GM23338 (cell line): ENCODE measurements around the gene PEX10. TPM values are rescaled to one million over a fixed set of nuclear protein-coding genes. Genes with fewer than 3 reads are reported as not detected.

ENCODE experiments used
- ATAC-seq: fragments of 200-7000 bp; cut with Tn5 transposase; 3 replicates; pipeline ENCODE4 v1.9.1; 2020
- DNase-seq: peaks from one replicate; pipeline ENCODE4 v3.0.0-alpha.2; 2015; ENCODE audit warnings: low spot score
- H2AFZ ChIP-seq: fragments of 200-600 bp; sonication (generic); 2 replicates; pipeline ENCODE4 v1.8.0; 2016; ENCODE audit warnings: antibody characterized with exemption, mild to moderate bottlenecking, moderate library complexity
- H3F3A ChIP-seq: fragments of 200-600 bp; sonication (generic); replicated peaks from 2 replicates; pipeline ENCODE4 v1.8.0; 2017; ENCODE audit warnings: antibody characterized with exemption, mixed run types, low read depth
- H3K27ac ChIP-seq: fragments of 200-600 bp; sonication (generic); 2 replicates; pipeline ENCODE4 v1.6.1; 2016; ENCODE audit warnings: low read depth
- H3K27me3 ChIP-seq: fragments of 200-600 bp; sonication (generic); 2 replicates; pipeline ENCODE4 v1.8.0; 2016; ENCODE audit warnings: mild to moderate bottlenecking, mixed run types, moderate library complexity; ENCODE audit not compliant: insufficient read depth
- H3K36me3 ChIP-seq: fragments of 200-600 bp; sonication (generic); 2 replicates; pipeline ENCODE4 v1.8.0; 2016; ENCODE audit warnings: mild to moderate bottlenecking; ENCODE audit not compliant: insufficient read depth
- H3K4me1 ChIP-seq: fragments of 200-600 bp; sonication (generic); 2 replicates; pipeline ENCODE4 v1.8.0; 2016; ENCODE audit warnings: mild to moderate bottlenecking, moderate library complexity; ENCODE audit not compliant: insufficient read depth
- H3K4me2 ChIP-seq: fragments of 200-600 bp; sonication (generic); 2 replicates; pipeline ENCODE4 v1.7.1; 2017; ENCODE audit warnings: mixed run types
- H3K4me3 ChIP-seq: fragments of 200-600 bp; sonication (generic); 2 replicates; pipeline ENCODE4 v1.6.1; 2016; ENCODE audit warnings: mixed run types
- H3K79me2 ChIP-seq: fragments of 200-600 bp; sonication (generic); replicated peaks from 2 replicates; pipeline ENCODE4 v1.8.0; 2017; ENCODE audit warnings: mild to moderate bottlenecking; ENCODE audit not compliant: insufficient read depth
- H3K9me2 ChIP-seq: fragments of 200-600 bp; sonication (generic); 2 replicates; pipeline ENCODE4 v1.8.0; 2017; ENCODE audit not compliant: insufficient read depth
- H4K20me1 ChIP-seq: fragments of 200-600 bp; sonication (generic); replicated peaks from 2 replicates; pipeline ENCODE4 v1.8.0; 2017; ENCODE audit warnings: mild to moderate bottlenecking; ENCODE audit not compliant: insufficient read depth
- H3K27ac Mint-ChIP-seq: 2 replicates; pipeline ENCODE4 v1.8.0; 2020; ENCODE audit warnings: inconsistent platforms, mild to moderate bottlenecking, moderate library complexity, mixed read lengths
- H3K27me3 Mint-ChIP-seq: 3 replicates; pipeline ENCODE4 v1.8.0; 2022; ENCODE audit warnings: low read depth, mild to moderate bottlenecking, moderate library complexity, mixed read lengths, inconsistent platforms; ENCODE audit not compliant: insufficient read depth, poor library complexity
- H3K36me3 Mint-ChIP-seq: 3 replicates; pipeline ENCODE4 v1.8.0; 2021; ENCODE audit warnings: low read depth, mild to moderate bottlenecking, inconsistent platforms, moderate library complexity, mixed read lengths
- H3K4me1 Mint-ChIP-seq: 3 replicates; pipeline ENCODE4 v1.8.0; 2020; ENCODE audit warnings: mild to moderate bottlenecking, inconsistent platforms, mixed read lengths
- H3K4me3 Mint-ChIP-seq: 3 replicates; pipeline ENCODE4 v1.8.0; 2021; ENCODE audit warnings: moderate library complexity, mild to moderate bottlenecking, inconsistent platforms, mixed read lengths
- H3K9me3 Mint-ChIP-seq: 3 replicates; pipeline ENCODE4 v1.8.0; 2020; ENCODE audit warnings: moderate library complexity, mild to moderate bottlenecking, inconsistent platforms, mixed read lengths
- CREB1 ChIP-seq: fragments of 250-450 bp; sonication (Bioruptor Pico); IDR thresholded peaks from 2 replicates; pipeline ENCODE4 v1.5.0; 2020; ENCODE audit warnings: low read depth, mild to moderate bottlenecking, moderate library complexity
- ETS1 ChIP-seq: IDR thresholded peaks from 2 replicates; pipeline ENCODE4 v1.6.1; 2016; ENCODE audit warnings: antibody characterized with exemption
- EZH2 ChIP-seq: fragments of 200-600 bp; sonication (generic); IDR thresholded peaks from one replicate; pipeline ENCODE4 v1.8.0; 2017; ENCODE audit warnings: antibody characterized with exemption, mild to moderate bottlenecking, low read depth; ENCODE audit not compliant: unreplicated experiment
- EZH2phosphoT487 ChIP-seq: fragments of 200-600 bp; sonication (generic); IDR thresholded peaks from one replicate; pipeline ENCODE4 v1.8.1; 2018; ENCODE audit warnings: antibody characterized with exemption; ENCODE audit not compliant: unreplicated experiment
- JUNB ChIP-seq: IDR thresholded peaks from one replicate; pipeline ENCODE4 v1.6.1; 2016; ENCODE audit warnings: antibody characterized with exemption; ENCODE audit not compliant: unreplicated experiment
- NANOG ChIP-seq: IDR thresholded peaks from 2 replicates; pipeline ENCODE4 v1.6.1; 2016; ENCODE audit warnings: antibody characterized with exemption, borderline replicate concordance
- POLR2AphosphoS5 ChIP-seq: IDR thresholded peaks from 2 replicates; pipeline ENCODE4 v1.6.1; 2016; ENCODE audit warnings: antibody characterized with exemption, low read depth
- STAT1 ChIP-seq: IDR thresholded peaks from one replicate; pipeline ENCODE4 v1.6.1; 2016; ENCODE audit warnings: antibody characterized with exemption; ENCODE audit not compliant: unreplicated experiment
- ZNF114 ChIP-seq: fragments of 250-450 bp; sonication (Bioruptor Pico); IDR thresholded peaks from 2 replicates; pipeline ENCODE4 v1.5.0; 2020; ENCODE audit warnings: mild to moderate bottlenecking, moderate library complexity
- ZNF331 ChIP-seq: fragments of 250-450 bp; sonication (Bioruptor Pico); IDR thresholded peaks from 2 replicates; pipeline ENCODE4 v1.5.0; 2020; ENCODE audit warnings: low read depth, mild to moderate bottlenecking, moderate library complexity
- polyA plus RNA-seq: library from polyadenylated mRNA; unstranded; fragments of >200 nt; fragmentation: Nextera tagmentation; extraction: Ambion mirVana; gene quantifications from 2 replicates; pipeline ENCODE4 v1.2.1, GENCODE V29; 2016
- total RNA-seq: library from RNA; depleted of rRNA; stranded (reverse); fragments of >200 nt; shearing (Covaris generic); gene quantifications from 2 replicates; pipeline ENCODE4 v1.2.3, GENCODE V29; 2014
- TF ChIP-seq, protein P1 (sequence below): IDR thresholded peaks from one replicate; pipeline ENCODE4 v1.6.1; 2018; ENCODE audit warnings: antibody characterized with exemption; ENCODE audit not compliant: unreplicated experiment

PEX10 gene
- total and polyA plus RNA-seq, 2 experiments from 2014 or later = 15.0 to 53.9 TPM

DNA sequence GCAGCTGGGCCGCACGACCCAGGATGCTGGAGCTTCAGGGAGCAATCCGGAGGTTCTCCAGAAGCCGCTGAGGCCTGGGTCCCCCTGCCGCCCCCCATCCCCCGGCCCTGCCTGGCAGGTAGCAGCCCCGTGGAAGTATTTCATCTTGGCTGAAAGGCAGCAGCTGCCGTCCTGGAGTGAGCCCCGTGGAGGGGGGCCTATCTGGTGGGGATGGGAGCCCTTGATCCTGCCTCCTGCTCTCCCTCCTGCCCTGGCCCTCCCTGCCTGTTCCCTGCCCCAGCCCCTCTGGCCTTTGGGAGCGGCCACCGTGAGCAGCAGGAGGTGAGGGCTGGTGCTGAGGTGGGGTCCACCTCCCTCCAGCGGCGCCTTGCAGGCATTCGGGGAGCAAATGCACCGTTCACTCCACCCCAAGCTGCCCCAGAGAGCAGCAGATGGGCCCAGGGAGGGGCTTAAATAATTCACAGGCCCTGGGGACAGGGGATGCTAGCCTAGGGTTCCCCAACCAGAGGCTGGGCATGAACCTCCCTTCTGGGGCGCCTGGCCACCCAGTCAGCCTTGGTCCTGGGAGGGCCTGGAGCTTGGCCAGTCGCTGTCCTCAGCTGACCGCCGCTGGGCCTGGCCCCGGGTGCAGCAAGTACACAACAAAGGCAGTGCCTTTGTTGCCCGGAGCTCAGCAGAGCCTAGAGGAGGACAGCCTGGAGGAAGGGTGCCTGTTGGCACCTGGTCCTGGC lies 40.0 kb upstream of the PEX10 start (continued):
- TF ChIP-seq ETS1 = no peak

- H3K9me2 ChIP-seq = no peaks in the 10 kb centered on the region
- no peaks in the 10 kb centered on the region for H3K36me3 ChIP-seq
- no peak overlapping the region for H3K4me3 ChIP-seq
- Mint-ChIP-seq H3K4me1 (peaks cover 16% of the 10 kb centered on the region), H3K27ac (no peak overlapping the region), H3K36me3 (no peaks in the 10 kb centered on the region), H3K9me3 (no peaks in the 10 kb centered on the region), H3K4me3 (no peak overlapping the region), H3K27me3 (peaks cover 3% of the 10 kb centered on the region)
- H4K20me1 ChIP-seq = no peaks in the 10 kb centered on the region
- ATAC-seq (no peak), DNase-seq (no peak)
- H3K4me1 ChIP-seq = no peaks in the 10 kb centered on the region
- H3K27ac ChIP-seq = no peak overlapping the region
- no peak overlapping the region for H2AFZ ChIP-seq
- H3F3A ChIP-seq = no peaks in the 10 kb centered on the region
- H3K27me3 ChIP-seq = no peaks in the 10 kb centered on the region
- H3K4me2 ChIP-seq = no peak overlapping the region
- no peak for TF ChIP-seq EZH2phosphoT487
- no peak for TF ChIP-seq EZH2
- no peak for TF ChIP-seq STAT1
- no peaks in the 10 kb centered on the region for H3K79me2 ChIP-seq
Measured at GRCh38 chr1:2451741-2452140, 39.4 kb upstream of the PEX10 start.

DNA sequence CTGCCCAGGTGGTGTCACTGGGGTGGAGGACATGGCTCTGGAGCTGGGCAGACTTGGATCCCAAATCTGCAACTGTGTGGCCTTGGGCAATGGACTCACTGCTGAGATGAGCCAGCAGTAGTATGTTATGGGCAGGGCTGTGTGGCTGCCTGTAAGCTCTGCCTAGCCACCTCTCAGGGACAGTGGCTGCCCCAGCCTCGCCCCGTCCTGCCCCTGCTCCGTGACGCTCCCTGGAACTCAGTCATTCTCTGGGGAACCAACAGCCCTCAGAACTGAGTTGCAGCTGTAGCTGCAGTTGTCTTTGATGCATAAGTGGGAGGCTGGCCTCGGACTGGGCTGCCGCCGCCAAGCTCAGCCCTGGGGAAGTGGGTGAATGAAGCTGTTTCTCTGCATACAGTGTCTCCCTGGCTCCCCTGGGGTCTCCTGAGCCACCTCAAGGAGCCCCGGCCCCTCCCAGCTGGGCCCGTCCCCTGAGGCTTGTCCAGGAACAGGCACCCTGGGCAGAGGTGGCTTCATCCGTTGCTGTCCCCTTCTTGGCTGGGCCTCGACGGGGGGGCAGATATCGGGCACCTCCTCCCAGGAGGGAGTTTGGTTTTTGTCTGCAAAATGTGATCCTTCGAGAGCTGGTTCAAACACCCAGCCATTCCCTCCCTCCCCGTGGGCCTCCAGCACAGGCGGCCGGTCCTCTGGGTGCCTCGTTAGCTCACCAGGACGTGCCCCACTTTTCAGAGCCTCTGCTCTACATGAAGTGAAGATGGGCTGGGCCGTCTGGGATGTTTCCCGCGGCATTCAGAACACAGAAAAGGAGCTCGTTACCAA lies 37.5 kb upstream of the PEX10 start:
- Histone ChIP-seq H3K9me2 (no peaks in the 10 kb centered on the region), H3K79me2 (no peaks in the 10 kb centered on the region), H4K20me1 (no peaks in the 10 kb centered on the region), H3K27me3 (no peaks in the 10 kb centered on the region), H3K4me1 (no peaks in the 10 kb centered on the region), H3K4me3 (no peak overlapping the region), H2AFZ (no peak overlapping the region), H3K4me2 (no peak overlapping the region), H3F3A (no peaks in the 10 kb centered on the region), H3K27ac (no peak overlapping the region), H3K36me3 (no peaks in the 10 kb centered on the region)
- Mint-ChIP-seq H3K27ac (no peak overlapping the region), H3K4me3 (no peak overlapping the region), H3K9me3 (no peaks in the 10 kb centered on the region), H3K4me1 (peaks cover 16% of the 10 kb centered on the region), H3K27me3 (peaks cover under 1% of the 10 kb centered on the region), H3K36me3 (no peaks in the 10 kb centered on the region)
- no peak for ATAC-seq
- DNase-seq = no peak
- no peak for TF ChIP-seq ZNF331 (CRISPR knock-in tag)
- TF ChIP-seq JUNB = no peak
- TF ChIP-seq STAT1 = no peak
- TF ChIP-seq, protein P1, sequence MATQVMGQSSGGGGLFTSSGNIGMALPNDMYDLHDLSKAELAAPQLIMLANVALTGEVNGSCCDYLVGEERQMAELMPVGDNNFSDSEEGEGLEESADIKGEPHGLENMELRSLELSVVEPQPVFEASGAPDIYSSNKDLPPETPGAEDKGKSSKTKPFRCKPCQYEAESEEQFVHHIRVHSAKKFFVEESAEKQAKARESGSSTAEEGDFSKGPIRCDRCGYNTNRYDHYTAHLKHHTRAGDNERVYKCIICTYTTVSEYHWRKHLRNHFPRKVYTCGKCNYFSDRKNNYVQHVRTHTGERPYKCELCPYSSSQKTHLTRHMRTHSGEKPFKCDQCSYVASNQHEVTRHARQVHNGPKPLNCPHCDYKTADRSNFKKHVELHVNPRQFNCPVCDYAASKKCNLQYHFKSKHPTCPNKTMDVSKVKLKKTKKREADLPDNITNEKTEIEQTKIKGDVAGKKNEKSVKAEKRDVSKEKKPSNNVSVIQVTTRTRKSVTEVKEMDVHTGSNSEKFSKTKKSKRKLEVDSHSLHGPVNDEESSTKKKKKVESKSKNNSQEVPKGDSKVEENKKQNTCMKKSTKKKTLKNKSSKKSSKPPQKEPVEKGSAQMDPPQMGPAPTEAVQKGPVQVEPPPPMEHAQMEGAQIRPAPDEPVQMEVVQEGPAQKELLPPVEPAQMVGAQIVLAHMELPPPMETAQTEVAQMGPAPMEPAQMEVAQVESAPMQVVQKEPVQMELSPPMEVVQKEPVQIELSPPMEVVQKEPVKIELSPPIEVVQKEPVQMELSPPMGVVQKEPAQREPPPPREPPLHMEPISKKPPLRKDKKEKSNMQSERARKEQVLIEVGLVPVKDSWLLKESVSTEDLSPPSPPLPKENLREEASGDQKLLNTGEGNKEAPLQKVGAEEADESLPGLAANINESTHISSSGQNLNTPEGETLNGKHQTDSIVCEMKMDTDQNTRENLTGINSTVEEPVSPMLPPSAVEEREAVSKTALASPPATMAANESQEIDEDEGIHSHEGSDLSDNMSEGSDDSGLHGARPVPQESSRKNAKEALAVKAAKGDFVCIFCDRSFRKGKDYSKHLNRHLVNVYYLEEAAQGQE = no peak
- TF ChIP-seq CREB1 (CRISPR knock-in tag) = no peak
- no peak for TF ChIP-seq POLR2AphosphoS5
- TF ChIP-seq NANOG = no peak
- TF ChIP-seq ZNF114 (CRISPR knock-in tag) = no peak
- no peak for TF ChIP-seq ETS1
- TF ChIP-seq EZH2phosphoT487 = no peak
- no peak for TF ChIP-seq EZH2
